ENCODE results near the gene TRPV4.
"Not testable (repeated sequence)": the region's sequence is repeated elsewhere in the genome, so short reads cannot be mapped to it uniquely, and the experiment has no call there.

Gene TRPV4

DNA sequence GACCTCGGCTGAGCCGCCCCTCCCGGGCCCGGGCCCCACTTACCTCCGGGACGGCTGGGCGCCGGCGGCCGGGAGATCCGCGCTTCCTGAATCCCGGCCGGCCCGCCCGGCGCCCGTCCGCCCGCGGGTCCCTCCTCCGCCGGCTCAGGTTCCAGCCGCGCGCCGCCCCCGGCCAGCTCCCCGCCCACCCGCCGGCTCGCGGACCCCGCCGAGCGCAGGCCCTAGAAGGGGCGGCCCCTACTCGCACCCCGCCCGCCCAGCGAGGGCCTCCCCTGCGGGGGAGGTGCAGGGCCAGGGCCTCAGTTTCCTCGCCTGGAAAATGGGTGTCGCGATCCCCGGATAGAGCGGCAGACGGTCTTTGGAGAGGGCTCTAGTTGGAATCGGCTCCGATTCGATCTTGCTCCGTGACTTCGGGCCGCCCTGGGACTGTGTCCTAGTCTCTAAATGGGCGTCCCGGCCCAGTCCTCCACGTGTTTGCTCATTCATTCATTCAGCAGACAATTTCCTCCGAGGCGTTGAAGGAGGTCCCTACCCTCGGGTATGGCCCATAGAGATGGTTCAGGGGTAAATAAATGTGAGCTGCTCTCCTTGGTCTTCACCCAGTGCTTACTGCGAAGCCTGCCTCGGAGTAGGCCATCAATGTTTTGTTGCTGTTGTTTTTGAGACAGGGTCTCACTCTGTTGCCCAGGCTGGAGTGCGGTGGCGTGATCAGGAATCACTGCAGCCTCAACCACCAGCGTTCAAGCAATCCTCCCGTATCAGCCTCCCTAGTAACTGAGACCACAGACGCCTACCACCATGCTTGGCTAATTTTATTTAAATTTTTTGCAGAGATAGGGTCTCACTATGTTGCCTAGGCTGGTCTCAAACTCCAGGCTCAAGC is at the start of gene TRPV4:
TSS of gene TRPV4 (minus strand) at position 92 of the 883 bp plus-strand sequence. CDS start 18,602 bp downstream, outside the sequence.
- peak; percentile 30 for DNase-seq

DNA sequence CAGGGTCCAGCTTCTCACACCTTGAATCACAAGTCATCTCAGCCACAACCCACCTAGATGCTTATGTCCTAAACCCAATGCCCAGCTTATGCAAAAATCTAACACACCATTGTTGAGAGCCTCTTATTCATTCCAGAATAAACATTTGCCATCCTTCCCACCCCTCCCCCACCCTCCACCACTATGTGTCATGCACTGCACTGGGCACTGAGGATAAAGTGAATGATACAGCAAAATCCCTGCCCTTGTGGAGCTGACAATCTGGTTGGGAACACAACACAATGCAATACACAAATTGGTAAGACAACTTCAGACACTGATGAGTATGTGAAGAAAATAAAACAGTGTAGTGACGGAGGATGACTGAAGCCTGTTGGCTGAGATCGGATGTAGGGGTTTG is 48.6 kb upstream of the TRPV4 start:
- DNase-seq = no peak

DNA sequence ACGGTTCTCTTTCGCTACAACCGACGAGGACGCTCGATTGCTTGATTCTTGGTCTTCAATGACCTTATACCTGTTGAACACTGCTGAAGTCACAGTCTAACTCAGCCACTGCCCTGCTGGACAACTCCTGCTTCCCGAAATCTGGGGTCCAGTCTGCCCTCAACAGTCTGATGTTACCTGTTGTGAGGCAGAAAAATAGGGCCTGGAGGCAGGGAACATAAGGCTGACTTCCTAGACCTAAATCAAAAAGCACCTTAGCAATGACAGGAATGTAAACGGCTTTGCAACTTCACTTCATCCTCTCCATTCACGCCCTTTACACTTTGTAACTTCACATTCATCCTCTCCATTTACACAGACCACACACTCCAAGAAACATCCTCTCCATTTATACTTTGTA is 47.7 kb upstream of the TRPV4 start:
- no peak for DNase-seq

DNA sequence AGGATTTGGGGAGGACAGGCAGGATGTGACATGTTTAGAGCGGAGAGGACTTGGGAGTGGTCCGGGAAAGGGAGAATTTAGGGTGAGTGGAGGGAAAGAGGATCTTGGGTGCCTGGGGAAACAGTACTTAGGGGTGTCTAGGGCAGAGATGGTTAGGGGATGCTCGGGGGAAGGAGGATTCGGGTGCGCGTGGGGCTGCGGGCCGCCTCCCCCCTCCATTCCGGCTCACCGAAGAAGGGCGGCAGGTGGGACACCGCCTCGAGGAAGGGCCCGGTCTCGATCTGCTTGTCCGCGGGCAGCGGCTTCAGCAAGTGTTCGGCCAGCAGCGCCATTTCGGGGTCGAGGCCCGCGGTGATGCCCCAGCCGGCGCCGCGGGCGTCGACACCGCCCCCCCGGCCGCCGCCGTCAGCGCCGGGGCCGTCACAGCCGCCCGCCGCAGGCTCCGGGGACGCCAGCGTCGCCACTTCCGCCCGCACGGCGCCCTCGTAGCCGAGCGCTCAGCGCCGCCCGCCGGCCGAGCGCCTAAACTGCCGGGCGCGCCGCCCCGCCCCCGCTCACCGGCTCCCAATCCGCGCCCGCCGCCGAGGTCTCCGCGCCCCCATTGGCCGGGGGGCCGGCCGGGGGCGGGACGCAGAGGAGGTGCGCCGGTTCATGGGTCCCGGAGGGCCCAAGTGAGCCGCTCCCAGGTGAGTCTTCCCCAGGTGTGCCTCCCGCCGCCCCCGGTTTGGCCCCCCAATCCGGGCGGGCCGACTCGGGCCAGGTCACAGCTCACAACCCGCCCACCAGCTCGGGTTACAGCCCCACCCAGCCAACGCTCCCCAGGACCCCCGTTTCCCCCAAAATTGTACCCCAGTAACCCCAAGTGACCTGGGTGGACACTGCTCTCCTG is 47.1 kb upstream of the TRPV4 start, which contains the start of gene GLTP:
TSS of gene GLTP (minus strand) at position 499 of the 889 bp plus-strand sequence. CDS start at position 332, 167 bp downstream.
- peak; percentile 85 for DNase-seq

DNA sequence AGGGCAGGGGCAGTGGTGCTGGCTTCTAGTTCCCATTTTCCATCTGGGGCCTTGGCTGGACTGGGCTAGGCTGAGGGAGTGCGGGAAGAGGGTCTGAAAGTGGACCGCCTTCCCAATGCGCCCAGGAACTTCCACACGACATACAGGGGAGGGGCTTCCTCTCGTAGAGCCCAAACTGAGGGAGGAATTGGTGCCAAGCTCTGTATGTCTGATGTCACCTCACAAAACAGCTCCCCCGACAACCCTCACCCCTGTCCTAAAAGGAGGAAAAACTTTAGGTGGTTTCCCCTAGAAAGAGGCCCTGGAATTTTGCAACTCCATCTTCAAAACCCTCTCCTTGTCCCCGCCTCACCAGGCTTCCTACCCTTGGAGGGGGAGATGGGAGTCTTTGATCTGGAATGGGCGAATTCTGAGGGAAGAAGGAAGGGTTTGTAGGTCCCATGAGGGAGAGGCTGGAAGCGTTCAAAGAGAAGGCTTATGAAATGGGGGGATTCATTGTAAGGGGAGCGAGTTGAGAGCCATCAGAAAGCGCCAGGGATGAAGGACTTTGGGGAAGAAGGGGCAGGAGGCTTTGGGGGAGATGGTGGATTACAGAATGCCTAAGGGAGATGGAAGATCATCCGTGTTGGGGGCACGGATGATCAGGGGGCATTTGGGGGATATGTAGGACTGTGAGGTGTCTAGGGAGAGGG is 46.3 kb upstream of the TRPV4 start:
- no peak for DNase-seq

DNA sequence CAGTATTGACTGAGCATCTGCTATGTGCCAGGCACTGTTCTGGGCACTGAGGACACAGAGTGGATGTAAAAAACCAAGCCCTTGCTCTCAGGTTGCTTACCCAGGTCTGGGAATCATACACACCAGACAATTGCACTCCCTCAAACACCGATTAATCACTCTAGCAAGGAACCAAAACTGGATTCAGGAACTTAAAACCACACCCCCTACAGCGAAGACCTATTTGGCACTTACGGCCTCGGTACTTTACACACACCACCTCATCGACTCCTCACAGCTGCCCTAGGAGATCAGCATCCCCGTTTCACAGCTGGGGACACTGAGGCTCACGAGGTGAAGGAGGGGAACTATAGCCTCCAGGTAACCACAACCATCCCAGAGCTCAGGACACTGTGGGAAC is 45.6 kb upstream of the TRPV4 start:
- no peak for DNase-seq

DNA sequence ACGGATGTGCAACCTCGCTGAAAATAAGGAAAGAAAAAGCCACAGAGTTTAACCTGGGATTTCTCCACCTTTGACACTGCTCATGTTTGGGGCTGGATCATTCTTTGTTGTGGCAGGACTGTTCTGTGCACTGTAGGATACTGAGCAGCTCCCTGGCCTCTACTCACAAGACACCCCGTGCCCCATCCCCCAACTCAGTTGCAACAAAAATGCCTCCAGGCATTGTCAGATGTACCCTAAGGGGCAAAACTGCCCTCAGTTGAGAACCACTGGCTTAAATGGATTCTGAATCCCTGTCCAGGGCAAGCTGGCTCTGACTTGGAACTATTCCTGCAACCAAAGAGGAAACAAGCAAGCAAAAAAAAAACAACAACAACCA is 45.0 kb upstream of the TRPV4 start:
- DNase-seq = no peak

DNA sequence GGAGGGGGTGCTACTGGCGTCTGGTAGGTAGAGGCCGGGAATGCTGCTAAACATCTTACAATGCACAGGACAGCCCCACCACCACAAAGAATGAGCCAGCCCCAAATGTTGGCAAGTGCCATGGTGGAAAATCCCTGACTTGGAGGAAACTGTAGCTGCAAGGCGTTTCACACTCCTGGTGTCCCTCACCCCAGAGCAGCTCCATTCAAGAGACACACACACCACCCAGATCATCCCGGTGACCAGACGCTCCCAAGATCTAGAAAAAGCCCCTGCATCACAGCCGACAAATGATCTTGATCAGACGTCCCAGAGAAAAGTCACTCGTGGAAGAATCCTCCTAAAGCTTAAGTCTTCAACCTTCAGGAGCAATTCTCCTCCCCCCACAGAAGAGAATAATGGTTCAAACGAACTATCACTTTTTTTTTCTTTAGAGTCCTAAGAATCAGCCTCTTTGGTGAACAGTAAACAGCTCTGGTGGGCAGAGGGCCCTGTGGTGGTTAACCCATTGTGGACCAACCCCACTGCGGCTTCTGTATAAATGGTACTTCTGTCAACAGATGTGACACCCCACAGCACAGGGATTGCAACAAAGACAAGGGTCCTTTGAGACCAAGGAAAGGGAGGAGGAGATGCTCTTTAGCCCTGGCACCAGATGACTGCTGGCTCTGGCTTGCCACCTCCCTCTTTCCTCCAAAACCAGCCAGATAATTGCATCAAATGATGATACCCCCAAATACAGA is 44.5 kb upstream of the TRPV4 start:
- no peak for DNase-seq

DNA sequence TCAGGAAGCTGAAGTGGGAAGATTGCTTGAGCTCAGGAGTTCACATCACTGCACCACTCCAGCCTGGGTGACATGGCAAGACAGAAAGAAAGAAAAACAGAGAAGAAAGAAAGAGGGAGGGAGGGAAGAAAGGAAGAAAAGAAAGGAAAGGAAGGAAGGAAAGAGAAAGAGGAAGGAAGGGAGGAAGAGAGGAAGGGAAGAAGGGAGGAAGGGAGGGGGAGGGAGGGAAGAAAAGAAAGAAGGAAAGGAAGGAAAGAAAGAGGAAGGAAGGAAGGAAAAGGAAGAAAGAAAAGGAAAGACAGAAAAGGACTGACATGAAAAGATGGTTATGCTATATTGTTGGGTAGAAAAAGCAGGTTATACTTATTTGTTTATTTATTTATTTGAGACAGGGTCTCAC is 43.2 kb upstream of the TRPV4 start:
- DNase-seq = no peak

DNA sequence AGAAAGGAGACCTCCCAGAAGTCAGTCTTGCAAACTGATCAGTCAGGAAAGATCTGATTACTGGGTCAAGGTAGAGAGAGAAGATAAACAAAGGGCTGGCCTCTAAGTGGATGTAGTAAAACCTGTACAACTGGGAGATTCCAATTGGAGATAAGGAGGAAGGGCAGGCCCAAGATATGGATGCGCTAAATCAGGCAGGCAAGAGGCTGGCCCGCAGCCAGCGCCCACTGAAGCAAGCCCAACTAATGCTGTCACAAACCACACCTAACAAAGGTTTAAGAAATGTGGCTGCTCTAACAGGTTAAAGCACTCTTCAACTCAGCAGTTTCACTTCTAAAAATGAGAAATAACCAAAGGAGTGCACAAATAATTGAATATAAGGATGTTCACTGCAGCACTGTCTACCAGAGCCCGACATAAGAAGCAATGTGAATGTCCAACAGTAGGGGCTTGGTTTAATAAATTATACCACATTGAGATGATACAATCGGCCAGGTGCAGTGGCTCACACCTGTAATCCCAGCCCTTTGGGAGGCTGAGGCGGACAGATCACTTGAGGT is 42.5 kb upstream of the TRPV4 start:
- DNase-seq = no peak

DNA sequence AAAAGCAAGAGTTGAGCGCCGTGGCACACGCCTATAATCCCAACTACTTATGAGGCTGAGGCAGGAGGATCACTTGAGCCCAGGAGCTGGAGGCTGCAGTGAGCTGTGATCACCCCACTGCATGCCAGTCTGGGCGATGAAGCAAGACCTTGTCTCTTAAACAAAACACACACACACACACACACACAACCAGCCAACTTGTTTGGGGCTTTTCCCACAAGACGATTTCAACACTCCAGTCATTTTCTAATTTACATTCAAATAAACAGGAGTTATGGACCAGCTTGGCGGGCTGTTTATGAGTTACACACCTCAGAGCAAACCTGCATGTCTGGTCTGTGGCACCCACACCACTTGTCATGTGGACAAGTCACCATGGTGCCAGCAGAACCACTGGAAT is 40.5 kb upstream of the TRPV4 start:
- DNase-seq = no peak

DNA sequence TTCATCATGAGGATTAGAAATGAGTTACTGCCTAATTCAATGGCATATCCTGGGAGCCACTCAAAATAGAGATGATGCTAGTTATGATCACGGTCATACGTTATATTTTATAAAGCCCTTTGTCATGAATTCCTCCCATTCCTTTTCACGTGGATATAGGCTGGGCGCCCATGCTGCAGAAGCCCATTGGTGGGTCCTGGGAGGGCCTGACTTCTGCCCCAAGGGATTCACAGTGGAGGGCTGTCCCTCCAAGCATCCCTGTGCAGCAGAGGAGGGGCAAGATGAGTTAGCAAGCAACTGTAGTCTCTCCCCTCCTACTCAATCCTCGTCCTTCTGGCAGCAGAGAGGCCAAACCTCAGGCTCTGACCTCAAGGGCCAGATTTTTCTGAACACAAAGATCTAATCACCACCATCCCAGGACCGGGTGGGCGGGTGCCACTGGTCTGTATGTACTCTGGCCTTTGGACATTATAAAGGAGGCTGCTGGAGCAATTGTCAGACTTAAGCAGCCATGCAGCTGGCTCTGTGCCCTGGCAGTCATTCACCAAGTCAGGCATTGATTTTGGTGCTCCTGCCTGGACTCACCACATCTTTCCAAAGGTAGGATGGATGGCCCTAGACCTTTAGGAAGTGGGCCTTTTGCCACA is 38.6 kb upstream of the TRPV4 start:
- no peak for DNase-seq

DNA sequence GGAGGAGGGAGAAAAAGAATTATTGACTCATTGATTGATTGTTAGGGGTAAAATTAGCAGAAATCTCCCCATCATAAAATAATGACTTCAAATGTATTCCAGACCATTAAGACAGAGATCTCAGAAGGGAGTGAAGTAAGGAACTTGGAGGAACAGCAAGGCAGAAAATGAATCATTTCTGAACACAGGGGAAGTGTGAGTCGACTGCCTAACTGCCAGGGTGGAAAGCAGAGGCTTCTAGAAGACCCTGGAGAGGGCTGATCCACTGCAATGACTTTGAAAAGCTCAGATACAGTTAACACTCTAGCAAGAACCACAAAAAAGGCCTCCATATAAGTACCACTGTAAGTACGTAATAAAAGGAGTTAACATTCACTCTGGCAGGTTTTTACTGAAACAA is 37.5 kb upstream of the TRPV4 start:
- DNase-seq = no peak

DNA sequence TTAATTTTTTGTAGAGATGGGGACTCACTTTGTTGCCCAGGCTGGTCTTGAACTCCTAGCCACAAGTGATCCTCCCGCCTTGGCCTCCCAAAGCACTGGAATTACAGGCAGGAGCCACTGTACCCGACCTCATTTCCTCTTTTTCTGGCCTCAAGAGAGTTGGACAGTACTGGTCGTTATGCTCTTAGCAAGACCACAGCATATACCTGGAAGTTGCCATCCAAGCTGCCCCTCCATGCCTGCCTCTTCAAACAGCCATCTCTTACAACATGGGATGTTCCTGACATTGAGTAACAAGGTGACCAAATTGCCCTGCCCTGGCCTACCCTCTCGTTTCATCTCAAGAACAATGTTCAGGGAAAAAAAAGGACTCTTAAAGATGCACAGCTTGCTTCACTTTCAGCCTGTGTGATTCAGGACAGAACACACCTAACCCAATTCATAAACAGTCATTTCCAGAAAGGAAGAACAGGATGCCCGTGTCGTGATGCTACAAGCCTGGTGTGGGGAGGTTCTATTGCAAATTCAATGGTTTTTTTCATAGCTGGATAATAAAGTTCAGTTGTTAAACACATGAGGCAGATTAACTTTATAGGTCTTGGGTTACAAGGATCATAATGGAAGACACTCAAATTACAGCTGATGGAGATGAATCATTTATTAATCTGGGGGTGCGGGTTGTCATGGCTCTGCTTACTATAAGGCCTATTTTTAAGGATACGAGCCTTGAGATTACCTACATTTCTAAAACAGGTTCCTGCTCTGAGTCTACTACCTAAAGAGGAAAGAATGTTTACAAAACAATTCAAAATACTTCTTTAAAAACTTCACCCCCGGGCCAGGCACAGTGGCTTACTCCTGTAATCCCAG is 35.2 kb upstream of the TRPV4 start:
- DNase-seq = no peak

DNA sequence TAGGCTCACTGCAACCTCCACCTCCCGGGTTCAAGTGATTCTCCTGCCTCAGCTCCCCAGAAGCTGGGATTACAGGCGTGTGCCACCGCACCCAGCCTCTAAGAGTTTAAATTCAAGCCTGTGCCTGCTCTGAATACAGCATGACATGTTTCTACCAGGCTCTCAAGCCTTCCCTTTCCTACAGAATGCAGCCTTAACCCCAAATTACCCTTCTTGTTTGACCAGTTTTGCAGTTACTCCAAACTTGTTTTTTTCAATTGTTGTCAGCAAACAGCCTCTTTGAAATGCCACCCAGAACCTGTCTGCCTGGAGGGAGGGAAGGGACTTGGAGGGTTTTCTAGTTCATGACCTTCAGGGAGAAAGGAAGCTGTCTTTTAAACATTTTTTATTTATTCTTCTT is 31.7 kb upstream of the TRPV4 start:
- no peak for DNase-seq

DNA sequence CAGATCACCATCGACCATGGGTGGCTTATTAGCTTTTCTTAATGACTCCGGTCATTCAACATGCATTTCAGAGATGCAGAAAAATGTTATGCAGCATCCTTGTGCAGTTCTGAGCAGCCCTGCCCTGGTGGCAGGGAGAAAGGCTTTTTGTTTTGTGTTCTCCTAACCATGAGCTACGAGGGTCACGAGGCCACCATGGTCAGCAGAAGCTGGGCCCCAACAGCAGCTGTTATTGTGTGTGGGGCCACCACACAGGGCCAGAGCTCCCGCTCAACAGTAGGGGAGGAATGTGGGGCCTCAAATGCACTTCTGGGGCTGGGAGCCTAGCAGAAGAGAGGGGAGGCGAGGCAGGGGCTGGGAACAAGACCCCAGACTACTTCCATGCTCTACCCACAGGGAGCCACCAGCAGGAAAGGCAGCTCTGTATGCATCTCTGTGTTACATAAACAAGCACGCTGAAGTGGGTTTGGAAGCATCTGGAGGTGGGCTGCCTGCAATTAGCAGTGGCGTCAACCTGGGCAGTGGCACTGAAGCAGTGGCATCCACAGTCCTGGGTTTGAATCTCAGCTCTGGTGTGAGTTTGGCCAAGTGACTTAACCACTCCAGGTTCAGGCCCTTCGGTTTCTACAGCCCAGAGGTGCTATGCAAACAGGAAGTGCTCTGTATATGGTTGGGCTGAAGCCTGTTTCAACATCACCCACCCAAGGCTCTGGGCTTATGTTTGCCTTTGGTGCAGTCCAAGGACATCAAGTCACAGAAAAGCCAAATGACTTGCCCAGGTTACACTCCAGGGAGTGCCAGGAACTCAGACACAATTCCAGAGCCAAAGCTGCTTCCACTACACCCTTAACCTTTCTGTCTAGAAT is 30.9 kb upstream of the TRPV4 start:
- DNase-seq = no peak

DNA sequence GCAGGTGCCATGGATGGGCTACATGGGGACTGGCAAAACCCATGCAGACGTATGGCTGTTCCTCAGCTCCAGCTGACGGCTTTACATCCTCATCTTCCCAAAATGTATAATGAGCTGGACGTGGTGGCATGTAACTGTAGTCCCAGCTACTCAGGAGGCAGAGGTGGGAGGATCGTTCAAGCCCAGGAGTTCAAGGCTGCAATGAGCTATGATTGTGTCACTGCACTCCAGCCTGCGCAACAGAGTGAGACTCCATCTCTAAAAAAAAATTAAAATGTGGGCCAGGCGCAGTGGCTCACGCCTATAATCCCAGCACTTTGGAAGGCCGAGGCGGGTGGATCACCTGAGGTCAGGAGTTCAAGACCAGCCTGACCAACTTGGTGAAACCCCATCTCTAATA is 29.3 kb upstream of the TRPV4 start:
- DNase-seq = not testable (repeated sequence)

DNA sequence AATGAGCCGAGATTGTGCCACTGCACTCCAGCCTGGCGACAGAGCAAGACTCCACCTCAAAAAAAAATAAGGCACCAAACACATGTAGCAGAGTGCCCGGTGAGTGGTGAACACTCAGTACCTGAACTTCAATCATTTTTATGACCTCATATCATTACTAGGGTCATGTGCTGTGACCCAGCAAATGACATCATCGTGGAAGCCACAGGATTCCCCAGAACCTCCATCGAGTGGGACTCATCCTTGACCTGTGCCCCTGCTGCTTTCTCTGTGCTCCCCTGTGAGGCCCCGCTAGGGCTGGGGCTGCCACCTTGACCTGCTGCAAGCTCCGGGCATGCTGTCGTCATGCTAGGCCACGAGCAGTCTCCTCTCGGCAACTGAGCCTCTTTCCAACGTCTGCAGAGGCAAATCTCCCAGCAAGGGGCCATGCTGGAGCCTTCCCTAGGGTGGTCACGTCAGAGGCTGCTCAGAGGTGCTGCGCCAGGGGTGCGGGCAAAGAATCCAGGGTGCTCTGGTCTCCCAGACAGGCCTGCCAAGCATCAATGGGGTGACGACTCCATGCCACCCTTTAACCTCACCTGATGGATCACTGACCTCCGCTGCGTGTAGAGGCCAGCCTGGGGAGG is 28.6 kb upstream of the TRPV4 start:
- no peak for DNase-seq

DNA sequence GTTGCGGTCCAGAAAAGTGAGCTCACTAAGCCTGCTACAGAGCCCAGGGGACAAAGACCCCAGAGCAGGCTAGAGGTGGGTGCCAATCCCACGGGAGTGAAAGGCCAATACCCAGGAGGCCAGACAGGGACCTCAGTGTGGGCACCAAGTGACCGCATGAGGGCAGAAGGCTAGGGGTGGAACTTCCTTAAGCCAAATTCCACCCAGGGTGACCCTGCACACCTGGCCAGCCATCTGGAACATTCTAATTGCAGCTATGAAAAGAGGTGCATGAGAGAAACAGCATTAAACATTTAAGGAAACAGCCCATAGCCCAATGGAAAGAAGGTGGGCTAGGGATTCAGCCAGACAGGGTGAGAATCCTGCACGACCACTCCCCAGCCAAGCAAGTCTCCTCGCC is 27.8 kb upstream of the TRPV4 start:
- no peak for DNase-seq

Measured in NCI-H146 (cell line).